AG04450 (cell line): Measurements from ENCODE around the gene WWOX. TPM values are rescaled to one million over a fixed set of nuclear protein-coding genes. Genes with fewer than 3 reads are reported as not detected.

ENCODE experiments used
- CTCF ChIA-PET: fragments of 300-600, 350-600 bp; formaldehyde crosslinking; extraction: SDS; loops from one replicate; lab custom pipeline; 2022; ENCODE audit warnings: antibody characterized with exemption, inconsistent platforms; lab: Charles Lee
- POLR2A ChIA-PET: fragments of 350-600 bp; formaldehyde crosslinking; extraction: SDS; loops from one replicate; lab custom pipeline; 2021; ENCODE audit warnings: antibody characterized with exemption, inconsistent platforms; lab: Yijun Ruan, JAX
- DNase-seq: peaks from one replicate; pipeline ENCODE4 v3.0.0-alpha.2; 2011; ENCODE audit warnings: low read depth, low spot score
- H3K27ac ChIP-seq: one replicate; pipeline ENCODE4 v1.5.1; 2012; ENCODE audit warnings: low read depth, low read length, control low read depth
- H3K27me3 ChIP-seq: one replicate; pipeline ENCODE4 v1.6.0; 2012; ENCODE audit warnings: low read length; ENCODE audit not compliant: control insufficient read depth, insufficient read depth
- H3K4me3 ChIP-seq: 2 replicates; pipeline ENCODE4 v1.5.1; 2011; ENCODE audit warnings: mild to moderate bottlenecking, low read depth, low read length, control low read depth
- H3K9me3 ChIP-seq: 2 replicates; pipeline ENCODE4 v1.5.1; 2012; ENCODE audit warnings: low read length; ENCODE audit not compliant: control insufficient read depth, insufficient read depth
- polyA plus RNA-seq: library from polyadenylated mRNA; depleted of rRNA; stranded (reverse); fragments of >200 nt; gene quantifications from 2 replicates; pipeline ENCODE4 v1.2.3, GENCODE V29; 2011; rRNA removed
- small RNA-seq: library from RNA; depleted of rRNA; stranded (forward); fragments of <200 nt; gene quantifications from one replicate; pipeline ENCODE3, GENCODE V24; 2012; ENCODE audit warnings: low read depth; ENCODE audit not compliant: insufficient read length
- TF ChIP-seq, protein P1 (sequence below): IDR thresholded peaks from 2 replicates; pipeline ENCODE4 v1.5.1; 2011; ENCODE audit warnings: low read depth, low read length, control low read depth, inconsistent platforms

Gene WWOX
- polyA plus RNA-seq, 1 experiment, result 2.1 TPM

DNA sequence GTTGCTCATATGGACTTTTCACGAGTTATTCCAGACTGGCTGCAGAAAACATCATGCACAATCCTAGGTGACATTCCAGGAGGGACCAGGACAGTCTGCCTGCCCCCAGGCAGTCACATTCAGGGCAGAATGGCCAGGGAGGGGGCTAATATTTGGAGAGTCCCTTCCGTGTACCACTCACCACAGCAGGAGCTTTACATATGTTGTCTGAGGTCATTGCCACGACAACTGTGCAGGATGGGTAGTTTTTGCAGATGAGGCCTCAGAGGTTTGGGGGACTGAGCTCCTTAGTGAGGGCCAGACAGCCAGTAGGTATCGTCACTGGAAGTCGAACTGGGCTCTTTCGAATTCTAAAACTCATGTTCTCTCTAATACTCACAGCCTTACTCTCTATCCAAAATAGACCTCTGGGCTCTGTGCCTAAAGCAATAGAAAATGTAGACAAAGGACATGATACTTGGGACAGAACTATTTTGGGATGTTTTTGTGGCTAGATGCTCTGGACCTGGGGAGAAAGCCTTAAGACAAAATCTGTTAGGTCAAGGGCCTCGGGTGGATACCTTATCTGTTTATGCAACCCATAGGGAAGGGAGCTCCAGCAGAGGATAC is 1162.6 kb downstream of the WWOX start:
- no peak for DNase-seq
- POLR2A ChIA-PET, result no interaction called here
- Histone ChIP-seq H3K27ac (no peak overlapping the region), H3K4me3 (no peak overlapping the region), H3K27me3 (no peaks in the 10 kb centered on the region), H3K9me3 (peaks cover 49% of the 10 kb centered on the region)
- CTCF ChIA-PET, result no interaction called here
- TF ChIP-seq, protein P1, sequence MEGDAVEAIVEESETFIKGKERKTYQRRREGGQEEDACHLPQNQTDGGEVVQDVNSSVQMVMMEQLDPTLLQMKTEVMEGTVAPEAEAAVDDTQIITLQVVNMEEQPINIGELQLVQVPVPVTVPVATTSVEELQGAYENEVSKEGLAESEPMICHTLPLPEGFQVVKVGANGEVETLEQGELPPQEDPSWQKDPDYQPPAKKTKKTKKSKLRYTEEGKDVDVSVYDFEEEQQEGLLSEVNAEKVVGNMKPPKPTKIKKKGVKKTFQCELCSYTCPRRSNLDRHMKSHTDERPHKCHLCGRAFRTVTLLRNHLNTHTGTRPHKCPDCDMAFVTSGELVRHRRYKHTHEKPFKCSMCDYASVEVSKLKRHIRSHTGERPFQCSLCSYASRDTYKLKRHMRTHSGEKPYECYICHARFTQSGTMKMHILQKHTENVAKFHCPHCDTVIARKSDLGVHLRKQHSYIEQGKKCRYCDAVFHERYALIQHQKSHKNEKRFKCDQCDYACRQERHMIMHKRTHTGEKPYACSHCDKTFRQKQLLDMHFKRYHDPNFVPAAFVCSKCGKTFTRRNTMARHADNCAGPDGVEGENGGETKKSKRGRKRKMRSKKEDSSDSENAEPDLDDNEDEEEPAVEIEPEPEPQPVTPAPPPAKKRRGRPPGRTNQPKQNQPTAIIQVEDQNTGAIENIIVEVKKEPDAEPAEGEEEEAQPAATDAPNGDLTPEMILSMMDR, result no peak

Small RNA genes within 50 kb of the gene (small RNA-seq; reads per million reads assigned to genes)
- gene AC027279.3, result not detected

Other genes with a start within 250 kb of the WWOX start
- gene CLEC3A, start 77.1 kb upstream of the WWOX start, polyA plus RNA-seq, result not detected in 2 replicates